ENCODE results near the gene RPEL1.
"Not testable (repeated sequence)": the region's sequence is repeated elsewhere in the genome, so short reads cannot be mapped to it uniquely, and the experiment has no call there.

The RPEL1 gene

DNA sequence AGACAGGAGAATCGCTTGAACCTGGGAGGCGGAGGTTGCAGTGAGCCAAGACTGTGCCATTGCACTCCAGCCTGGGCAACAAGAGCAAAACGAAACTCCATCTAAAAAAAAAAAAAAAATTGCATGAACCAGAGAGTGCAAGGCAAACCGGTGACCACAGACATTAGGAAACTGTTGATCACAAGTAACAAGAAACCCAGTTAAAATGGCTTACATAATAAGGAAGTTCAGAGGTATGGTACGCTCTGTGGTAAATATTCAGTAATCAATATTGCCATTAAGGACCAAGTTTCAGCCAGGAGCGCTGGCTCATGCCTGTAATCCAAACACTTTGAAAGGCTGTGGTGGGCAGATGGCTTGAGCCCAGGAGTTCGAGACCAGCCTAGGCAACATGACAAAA is 43.4 kb upstream of the RPEL1 start:
- Histone ChIP-seq H3K4me3 (replicated peaks; ENCODE audit: low read depth, low read length) (no peak overlapping the region), H3K27me3 (replicated peaks; ENCODE audit: control insufficient read depth, insufficient read depth, low read length) (no peaks in the 10 kb centered on the region), H3K36me3 (ENCODE audit: control insufficient read depth, insufficient read depth, low read length) (no peaks in the 10 kb centered on the region)
- DNase-seq (ENCODE audit: extremely low read depth, insufficient read length), result no peak
- no peak for TF ChIP-seq CTCF (IDR thresholded peaks at IDR 0.05; ENCODE audit: insufficient read depth, low read length, poor library complexity, severe bottlenecking)

DNA sequence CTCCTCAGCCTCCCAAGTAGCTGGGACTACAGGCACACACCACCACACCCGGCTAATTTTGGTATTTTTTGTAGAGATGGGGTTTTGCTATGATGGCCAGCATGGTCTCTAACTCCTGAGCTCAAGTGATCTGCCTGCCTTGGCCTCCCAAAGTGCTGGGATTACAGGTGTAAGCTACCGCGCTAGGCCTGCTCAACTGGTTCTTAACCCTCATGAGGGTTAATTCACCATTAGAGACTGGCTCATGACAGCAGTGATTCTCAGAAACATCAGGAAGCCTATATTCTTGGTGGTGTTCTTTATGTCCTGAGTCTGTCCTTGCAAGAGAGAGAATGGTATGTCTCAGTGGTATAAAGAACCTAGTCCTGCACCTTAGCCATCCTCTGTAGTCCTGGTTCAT is 42.2 kb upstream of the RPEL1 start:
- H3K4me3 ChIP-seq (replicated peaks; ENCODE audit: low read depth, low read length), result no peak overlapping the region
- no peak for DNase-seq (ENCODE audit: extremely low read depth, insufficient read length)
- H3K27me3 ChIP-seq (replicated peaks; ENCODE audit: control insufficient read depth, insufficient read depth, low read length), result no peaks in the 10 kb centered on the region
- H3K36me3 ChIP-seq (ENCODE audit: control insufficient read depth, insufficient read depth, low read length), result no peaks in the 10 kb centered on the region
- no peak for TF ChIP-seq CTCF (IDR thresholded peaks at IDR 0.05; ENCODE audit: insufficient read depth, low read length, poor library complexity, severe bottlenecking)

DNA sequence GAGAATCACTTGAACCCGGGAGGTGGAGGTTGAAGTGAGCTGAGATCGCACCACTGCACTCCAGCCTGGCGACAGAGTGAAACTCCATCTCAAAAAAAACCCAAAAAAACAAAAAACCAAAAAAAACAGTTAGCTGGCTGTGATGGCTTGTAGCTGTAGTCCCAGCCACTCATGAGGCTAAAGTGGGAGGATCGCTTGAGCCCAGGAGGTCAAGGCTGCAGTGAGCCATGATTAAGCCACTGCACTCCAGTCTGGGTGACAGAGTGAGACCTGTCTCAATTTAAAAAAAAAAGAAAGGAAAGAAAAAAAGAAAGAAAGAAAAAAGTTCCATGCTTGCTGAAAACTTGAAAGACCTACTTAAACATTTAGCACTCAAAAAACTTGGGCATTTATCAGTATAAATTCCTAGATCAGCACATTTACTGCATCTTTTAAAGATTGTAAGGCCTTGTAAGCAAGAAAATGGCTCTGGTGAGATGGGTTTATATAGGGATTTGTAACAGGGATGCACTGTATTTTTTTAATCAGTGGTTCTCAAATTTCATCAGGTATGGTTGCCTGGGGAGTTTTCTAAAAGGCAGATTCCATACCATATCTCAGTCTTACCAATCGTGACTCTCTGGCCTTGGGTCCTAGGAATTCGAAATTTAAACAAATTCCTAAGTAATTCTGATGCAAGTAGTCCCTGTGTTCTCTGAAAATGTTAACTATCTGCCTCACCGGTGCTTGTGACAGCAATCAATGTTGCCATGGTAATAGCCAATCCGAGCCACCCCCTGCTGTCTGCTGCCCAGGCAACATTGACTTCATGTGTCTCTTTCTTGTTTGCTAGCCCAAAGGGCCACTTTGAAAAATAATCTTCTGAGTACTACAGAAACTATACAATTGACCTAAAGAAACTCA is 41.1 kb upstream of the RPEL1 start:
- H3K36me3 ChIP-seq (ENCODE audit: control insufficient read depth, insufficient read depth, low read length), result no peaks in the 10 kb centered on the region
- DNase-seq (ENCODE audit: extremely low read depth, insufficient read length), result no peak
- H3K4me3 ChIP-seq (replicated peaks; ENCODE audit: low read depth, low read length), result no peak overlapping the region
- no peak for TF ChIP-seq CTCF (IDR thresholded peaks at IDR 0.05; ENCODE audit: insufficient read depth, low read length, poor library complexity, severe bottlenecking)
- H3K27me3 ChIP-seq (replicated peaks; ENCODE audit: control insufficient read depth, insufficient read depth, low read length), result no peaks in the 10 kb centered on the region

- not testable (repeated sequence) for H3K27me3 ChIP-seq (replicated peaks; ENCODE audit: control insufficient read depth, insufficient read depth, low read length); DNase-seq (ENCODE audit: extremely low read depth, insufficient read length); H3K36me3 ChIP-seq (ENCODE audit: control insufficient read depth, insufficient read depth, low read length); H3K4me3 ChIP-seq (replicated peaks; ENCODE audit: low read depth, low read length)
Measured at GRCh38 chr10:103205401-103205800, 40.3 kb upstream of the RPEL1 start.

DNA sequence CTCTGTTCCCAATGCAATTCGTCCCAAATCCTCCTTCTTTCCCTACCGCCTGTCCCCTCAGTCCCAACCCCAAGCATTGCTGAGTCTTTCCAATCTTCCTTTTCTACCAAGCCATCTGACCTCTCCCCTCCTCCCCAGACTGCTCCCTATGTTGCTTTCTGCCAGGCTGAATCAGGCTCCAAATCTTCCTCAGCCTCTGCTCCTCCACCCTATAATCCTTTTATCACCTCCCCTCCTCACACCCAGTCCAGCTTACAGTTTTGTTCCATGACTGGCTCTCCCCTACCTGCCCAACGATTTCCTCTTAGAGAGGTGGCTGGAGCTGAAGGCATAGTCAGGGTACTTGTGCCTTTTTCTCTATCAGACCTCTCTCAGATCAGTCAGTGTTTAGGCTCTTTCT is 39.0 kb upstream of the RPEL1 start:
- not testable (repeated sequence) for H3K4me3 ChIP-seq (replicated peaks; ENCODE audit: low read depth, low read length)

GRCh38 chr10:103207141-103207540 is 38.5 kb upstream of the RPEL1 start:
- H3K27me3 ChIP-seq (replicated peaks; ENCODE audit: control insufficient read depth, insufficient read depth, low read length), result no peaks in the 10 kb centered on the region
- DNase-seq (ENCODE audit: extremely low read depth, insufficient read length), result no peak
- TF ChIP-seq CTCF (IDR thresholded peaks at IDR 0.05; ENCODE audit: insufficient read depth, low read length, poor library complexity, severe bottlenecking), result no peak
- H3K4me3 ChIP-seq (replicated peaks; ENCODE audit: low read depth, low read length), result no peak overlapping the region
- H3K36me3 ChIP-seq (ENCODE audit: control insufficient read depth, insufficient read depth, low read length), result no peaks in the 10 kb centered on the region

More for the DNA sequence above, 39.0 kb upstream of the RPEL1 start:
- not testable (repeated sequence) for H3K36me3 ChIP-seq (ENCODE audit: control insufficient read depth, insufficient read depth, low read length); H3K27me3 ChIP-seq (replicated peaks; ENCODE audit: control insufficient read depth, insufficient read depth, low read length); DNase-seq (ENCODE audit: extremely low read depth, insufficient read length)

DNA sequence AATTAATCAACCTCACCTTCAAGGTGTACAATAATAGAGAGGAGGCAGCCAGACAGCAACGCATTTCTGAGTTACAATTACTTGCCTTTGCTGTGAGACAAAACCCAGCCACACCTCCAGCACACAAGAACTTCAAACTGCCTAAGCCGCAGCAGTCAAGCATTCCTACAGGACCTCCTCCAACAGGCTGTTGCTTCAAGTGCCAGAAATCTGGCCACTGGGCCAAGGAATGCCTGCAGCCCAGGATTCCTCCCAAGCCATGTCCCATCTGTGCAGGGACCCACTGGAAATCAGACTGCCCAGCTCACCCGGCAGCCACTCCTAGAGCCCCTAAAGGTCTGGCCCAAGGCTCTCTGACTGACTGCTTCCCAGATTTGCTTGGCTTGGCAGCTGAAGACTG is 38.0 kb upstream of the RPEL1 start:
- H3K27me3 ChIP-seq (replicated peaks; ENCODE audit: control insufficient read depth, insufficient read depth, low read length); H3K36me3 ChIP-seq (ENCODE audit: control insufficient read depth, insufficient read depth, low read length); H3K4me3 ChIP-seq (replicated peaks; ENCODE audit: low read depth, low read length); DNase-seq (ENCODE audit: extremely low read depth, insufficient read length): not testable (repeated sequence)

GRCh38 chr10:103210262-103210661 is 35.4 kb upstream of the RPEL1 start:
- not testable (repeated sequence) for H3K4me3 ChIP-seq (replicated peaks; ENCODE audit: low read depth, low read length); H3K27me3 ChIP-seq (replicated peaks; ENCODE audit: control insufficient read depth, insufficient read depth, low read length); DNase-seq (ENCODE audit: extremely low read depth, insufficient read length); H3K36me3 ChIP-seq (ENCODE audit: control insufficient read depth, insufficient read depth, low read length)
